Measurements from ENCODE around the gene MFAP2.
"Not testable (repeated sequence)": the region's sequence is repeated elsewhere in the genome, so short reads cannot be mapped to it uniquely, and the experiment has no call there.

The MFAP2 gene

GRCh38 chr1:16978567-16979474, 1.6 kb downstream of the MFAP2 start:
- DNase-seq, result no peak

GRCh38 chr1:16978139-16978538, 2.3 kb downstream of the MFAP2 start:
- DNase-seq, result no peak

- DNase-seq, result no peak
These were observed 3.0 kb downstream of the MFAP2 start for GRCh38 chr1:16977377-16977776.

DNA sequence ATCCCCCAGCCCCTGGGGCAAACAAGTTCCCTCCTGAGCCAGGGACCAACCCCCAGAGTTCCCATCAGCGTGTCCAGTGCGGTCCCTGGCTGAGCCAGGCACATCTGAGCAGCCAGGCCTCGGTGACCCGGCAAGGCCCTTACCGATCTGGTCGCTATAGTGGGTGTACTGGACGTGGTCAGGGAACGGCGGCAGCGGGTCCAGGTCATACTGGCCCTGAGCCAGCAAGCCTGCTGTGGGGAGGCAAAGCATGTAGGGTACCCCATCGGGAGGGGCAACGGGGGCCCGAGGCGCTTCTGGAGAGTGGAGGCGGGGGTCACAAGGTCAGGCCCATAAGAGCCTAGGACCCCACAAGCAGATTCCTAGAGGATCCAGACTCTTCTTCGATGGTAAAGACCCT, 3.5 kb downstream of the MFAP2 start:
- no peak for DNase-seq

GRCh38 chr1:16975838-16976237, 4.6 kb downstream of the MFAP2 start:
- no peak for DNase-seq

GRCh38 chr1:16975211-16975610, 5.2 kb downstream of the MFAP2 start:
- no peak for DNase-seq

DNA sequence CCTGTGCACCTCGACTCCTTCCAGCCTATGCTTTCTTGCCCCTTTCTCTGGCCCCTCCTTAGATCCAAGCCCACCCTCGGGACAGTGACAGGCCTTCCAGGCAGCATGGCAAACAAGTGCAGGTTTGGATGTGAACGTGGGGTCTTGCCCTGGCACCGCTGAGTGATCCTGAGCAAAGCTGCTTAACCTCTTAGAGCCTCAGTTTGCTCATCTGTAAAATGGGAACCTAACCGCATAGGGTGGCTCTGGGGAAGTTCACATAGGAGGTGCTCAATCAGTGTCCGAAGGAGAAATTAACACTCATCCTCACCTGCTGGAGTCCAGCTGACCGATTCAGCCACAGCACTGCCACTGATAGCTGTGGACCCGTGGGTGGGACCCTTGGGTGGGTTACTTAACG, 7.2 kb downstream of the MFAP2 start:
- no peak for DNase-seq

- no peak for DNase-seq
These were observed 8.1 kb downstream of the MFAP2 start for GRCh38 chr1:16972189-16972895.

DNA sequence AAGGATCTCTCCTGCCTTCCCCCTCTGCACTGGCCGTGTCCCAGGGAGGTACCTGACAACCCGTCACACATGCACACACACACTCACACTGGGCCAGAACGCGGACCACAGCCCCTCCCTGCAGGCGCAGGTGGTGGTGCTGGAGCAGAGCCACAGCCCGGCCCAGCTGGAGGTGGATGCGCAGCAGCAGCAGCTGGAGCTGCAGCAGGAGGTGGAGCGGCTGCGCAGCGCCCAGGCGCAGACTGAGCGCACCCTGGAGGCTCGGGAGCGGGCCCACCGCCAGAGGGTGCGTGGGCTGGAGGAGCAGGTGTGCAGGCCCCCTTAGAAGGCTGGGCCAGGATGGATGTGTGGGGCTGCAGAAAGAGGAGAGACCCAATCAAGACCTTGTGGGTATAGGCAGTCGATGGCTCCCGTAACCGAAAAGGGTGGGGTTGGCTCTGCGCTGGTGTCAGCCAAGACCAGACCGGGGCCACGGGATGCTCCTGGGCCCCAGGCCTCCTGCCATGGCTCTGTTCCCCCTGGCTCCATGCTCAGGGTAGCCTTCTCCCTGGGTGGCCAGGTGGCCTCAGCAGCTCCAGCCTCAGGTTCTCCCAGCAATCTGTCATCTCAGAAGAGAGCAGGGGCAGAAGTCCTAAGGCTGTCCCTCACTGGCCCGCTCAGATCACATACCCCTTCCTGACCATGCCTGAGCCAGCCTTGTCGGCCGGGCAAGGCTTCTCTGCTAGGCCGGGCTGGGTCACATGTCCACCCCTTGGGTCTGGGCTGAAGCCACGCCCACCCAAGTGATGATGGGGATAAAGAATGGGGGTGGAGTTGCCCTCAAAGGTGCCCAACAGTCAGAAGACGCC, 8.9 kb downstream of the MFAP2 start:
- no peak for DNase-seq

DNA sequence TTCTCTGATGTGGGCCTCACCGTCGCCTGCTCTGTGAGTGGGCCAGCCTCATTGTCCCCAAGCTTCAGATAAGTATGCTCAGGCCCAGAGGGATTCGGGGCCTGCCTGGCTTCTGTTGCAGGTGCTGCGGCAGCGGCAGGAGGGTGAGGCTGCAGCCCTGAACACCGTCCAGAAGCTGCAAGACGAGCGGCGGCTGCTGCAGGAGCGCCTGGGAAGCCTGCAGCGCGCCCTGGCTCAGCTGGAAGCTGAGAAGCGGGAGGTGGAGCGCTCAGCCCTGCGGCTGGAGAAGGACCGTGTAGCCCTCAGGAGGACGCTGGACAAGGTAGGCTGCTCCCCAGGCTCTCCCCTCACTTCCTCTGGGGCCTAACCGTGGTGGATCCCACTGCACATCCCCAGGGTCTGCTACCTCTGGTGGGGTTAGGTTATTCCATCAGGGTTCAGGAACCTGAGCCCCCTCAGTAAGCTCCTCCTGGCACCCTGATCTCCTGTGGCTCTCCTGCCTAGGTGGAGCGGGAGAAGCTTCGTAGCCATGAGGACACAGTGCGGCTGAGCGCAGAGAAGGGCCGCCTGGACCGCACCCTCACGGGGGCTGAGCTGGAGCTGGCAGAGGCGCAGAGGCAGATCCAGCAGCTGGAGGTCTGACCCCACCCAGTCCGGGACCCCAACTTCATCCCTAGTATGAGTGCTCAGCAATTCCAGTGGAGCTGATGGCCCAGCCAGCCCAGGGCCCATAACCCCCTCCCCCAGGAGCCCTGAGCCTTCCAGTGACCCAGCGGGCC, 10.1 kb downstream of the MFAP2 start:
- DNase-seq, result no peak

DNA sequence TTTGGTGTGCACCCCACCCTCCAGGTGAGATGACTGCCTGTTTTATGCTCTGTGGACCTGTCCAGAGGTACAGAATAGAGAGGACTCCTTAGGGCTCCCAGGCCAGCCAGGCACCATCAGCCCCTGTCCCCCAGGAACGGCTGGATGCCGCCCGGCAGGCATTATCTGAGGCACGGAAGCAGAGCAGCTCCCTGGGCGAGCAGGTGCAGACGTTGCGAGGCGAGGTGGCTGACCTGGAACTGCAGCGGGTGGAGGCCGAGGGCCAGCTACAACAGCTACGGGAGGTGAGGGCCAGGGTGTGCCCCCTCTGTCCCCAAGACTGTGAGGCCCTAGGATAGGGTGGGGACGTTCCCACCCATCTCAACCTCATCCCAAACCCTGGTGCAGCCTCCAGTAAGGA, 10.8 kb downstream of the MFAP2 start:
- no peak for DNase-seq

DNA sequence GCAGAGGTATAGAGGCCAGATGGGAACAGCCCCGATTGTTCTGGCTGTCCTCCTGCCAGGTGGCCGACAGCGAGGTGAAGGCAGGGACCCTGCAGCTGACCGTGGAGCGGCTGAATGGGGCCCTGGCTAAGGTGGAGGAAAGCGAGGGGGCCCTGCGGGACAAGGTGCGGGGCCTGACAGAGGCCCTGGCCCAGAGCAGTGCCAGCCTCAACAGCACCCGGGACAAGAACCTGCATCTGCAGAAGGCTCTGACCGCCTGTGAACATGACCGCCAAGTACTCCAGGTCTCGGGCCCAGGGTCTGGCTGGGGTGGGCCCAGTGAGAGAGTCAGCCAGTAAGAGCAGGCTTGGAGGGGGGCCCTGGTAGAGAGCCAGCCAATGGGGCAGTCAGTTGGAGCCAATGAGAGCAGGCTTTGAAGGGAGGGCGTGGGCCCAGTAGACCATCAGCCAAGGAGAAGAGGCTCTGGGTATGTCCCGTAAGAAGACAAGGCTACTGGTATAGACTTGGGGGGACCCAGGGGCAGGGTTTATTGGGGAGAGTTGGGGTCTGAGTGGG, 11.3 kb downstream of the MFAP2 start:
- no peak for DNase-seq

DNA sequence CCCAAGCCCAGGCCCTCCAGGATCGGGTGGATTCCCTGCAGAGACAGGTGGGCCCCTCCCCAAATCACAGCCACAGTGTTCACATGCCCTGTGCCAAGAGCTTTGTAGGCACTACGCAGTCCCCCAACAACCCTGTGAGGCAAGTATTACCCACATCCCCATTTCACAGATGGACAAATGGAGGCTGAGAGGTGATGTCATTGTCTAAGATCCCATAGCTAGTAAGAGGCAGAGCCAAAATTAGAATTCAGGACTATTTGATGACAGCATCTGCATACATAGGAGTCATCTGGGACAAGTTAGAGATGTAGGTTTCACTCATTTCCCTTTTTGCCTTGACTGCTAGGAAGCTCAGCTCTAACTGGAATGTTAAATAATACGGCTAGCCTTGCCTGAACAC, 12.0 kb downstream of the MFAP2 start:
- DNase-seq, result no peak

GRCh38 chr1:16967962-16968361, 12.5 kb downstream of the MFAP2 start:
- no peak for DNase-seq

DNA sequence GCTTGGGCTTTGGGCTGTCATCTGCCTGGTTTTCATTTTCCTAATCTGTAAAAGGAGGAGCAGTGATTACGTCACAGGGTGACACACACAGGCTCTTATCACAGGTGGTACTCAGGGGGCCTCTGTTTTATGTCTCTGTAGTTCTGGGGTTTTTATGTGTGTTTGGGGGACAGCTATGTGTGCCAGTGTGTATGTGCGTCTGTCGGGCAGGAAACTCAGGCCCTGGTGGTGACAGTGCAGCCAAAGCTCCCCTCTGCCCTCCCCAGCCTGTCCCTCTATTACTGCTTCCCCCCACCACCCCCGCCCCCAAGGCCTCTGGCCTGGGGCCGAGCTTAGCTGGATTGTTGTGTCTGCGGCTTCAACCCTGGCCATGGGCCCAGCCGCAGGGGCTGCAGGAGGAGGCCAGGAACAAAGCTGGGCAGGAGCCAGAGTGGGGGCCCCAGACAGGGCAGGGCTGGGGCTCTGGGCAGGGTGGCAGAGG, 13.3 kb downstream of the MFAP2 start:
- no peak for DNase-seq

DNA sequence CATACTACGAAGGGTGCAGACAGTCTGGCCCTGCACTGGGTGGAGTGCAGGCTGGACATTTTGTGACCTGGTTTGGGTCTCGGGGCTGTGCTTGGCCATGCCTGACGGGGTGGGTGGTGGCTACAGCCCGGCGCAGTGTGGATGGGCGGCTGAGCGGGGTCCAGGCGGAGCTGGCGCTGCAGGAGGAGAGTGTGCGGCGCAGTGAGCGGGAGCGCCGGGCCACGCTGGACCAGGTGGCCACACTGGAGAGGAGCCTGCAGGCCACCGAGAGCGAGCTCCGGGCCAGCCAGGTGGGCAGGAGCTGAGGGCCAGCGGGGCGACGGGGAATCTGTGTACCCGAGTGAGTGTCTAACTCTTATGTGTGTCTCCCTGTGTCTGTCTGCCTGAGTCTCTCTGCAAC, 14.1 kb downstream of the MFAP2 start:
- no peak for DNase-seq

DNA sequence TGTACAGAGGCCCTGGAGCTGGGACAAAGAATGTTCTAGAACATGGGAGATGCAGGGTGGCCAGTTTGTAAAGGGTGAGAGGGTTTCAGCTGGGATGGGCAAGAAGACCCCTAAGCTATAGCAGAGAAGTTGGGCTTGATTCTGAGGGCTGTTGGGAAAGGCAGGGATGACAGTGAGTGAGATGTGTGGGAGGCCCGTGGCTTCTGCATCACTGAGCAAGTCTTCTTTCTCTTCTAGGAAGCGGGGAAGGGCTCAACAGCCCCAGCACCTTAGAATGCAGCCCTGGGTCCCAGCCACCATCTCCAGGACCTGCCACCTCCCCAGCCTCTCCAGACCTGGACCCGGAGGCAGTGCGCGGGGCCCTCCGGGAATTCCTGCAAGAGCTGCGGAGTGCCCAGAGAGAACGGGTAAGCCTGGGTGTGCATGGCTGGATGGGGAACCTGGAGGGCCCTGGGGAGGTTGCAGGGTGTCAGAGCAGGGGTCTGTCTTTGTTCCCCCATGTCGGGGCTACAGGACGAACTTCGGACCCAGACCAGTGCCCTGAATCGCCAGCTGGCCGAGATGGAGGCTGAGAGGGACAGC, 14.8 kb downstream of the MFAP2 start:
- DNase-seq, result no peak

- DNase-seq, result not testable (repeated sequence)
These were observed 16.3 kb downstream of the MFAP2 start for GRCh38 chr1:16964169-16964568.

DNA sequence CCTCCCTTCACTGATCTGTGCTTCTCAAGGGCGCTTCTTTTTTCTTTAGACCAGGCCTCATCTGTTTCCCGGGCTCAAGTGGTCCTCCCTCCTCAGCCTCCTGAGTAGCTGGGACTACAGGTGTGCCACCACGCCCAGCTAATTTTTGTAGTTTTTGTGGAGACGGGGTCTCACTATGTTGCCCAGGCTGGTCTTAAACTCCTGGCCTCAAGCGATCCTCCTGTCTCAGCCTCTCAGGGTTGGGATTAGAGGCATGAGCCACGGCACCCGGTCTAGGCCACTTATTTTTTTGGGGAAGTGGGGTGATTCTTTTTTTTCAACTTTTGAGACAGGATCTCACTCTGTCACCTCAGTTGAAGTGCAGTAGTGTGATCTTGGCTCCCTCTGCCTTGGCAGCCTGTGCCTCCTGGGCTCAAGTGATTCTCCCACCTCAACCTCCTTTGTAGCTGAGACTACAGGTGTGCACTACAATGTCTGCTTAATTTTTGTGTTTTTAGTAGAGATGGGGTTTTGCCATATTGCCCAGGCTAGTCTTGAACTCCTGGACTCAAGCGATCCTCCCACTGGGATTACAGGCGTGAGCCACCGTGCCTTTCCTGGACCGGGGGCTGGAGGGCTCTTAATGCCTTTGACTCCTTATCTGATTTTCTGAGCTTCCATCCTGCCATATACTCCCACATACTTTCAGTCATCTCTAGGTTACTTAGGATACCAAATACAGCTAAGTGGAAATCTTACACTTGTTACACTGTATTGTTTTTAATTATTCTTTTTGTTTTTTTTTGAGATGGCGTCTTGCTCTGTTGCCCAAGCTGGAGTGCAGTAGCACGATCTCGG, 18.9 kb downstream of the MFAP2 start:
- DNase-seq, result no peak

DNA sequence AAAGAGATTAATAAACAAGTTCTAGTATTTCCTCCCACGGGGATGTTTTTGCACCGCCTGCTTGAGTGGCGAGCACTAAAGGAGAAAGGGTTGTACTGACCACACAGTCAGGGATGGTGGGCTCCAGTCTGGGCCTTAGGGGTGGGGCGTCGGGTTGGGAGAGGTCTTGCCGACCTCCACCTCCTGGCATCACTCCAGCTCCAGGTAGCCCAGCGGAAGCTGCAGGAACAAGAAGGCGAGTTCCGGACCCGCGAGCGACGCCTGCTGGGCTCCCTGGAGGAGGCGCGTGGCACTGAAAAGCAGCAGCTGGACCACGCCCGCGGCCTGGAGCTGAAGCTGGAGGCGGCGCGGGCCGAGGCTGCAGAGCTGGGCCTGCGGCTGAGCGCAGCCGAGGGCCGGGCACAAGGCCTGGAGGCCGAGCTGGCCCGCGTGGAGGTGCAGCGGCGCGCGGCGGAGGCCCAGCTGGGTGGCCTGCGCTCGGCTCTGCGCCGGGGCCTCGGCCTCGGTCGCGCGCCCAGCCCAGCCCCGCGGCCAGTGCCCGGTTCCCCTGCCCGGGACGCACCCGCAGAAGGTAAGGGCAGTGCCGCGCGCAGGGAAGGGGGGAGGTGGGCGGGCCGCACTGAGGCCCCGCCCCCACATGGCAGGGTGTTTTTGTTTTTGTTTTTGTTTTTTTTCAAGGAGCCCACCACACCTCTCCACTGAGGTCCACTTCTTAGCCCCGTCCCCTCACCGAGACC, 19.7 kb downstream of the MFAP2 start:
- peak; percentile 81 for DNase-seq

Data from inflammatory macrophage treated with lipopolysaccharide for 4 hours (primary cell).